Measurements from ENCODE around the gene ZBED1.
A peak's percentile ranks its signal among the peaks of the same experiment; 100 is the strongest.

The ZBED1 gene

DNA sequence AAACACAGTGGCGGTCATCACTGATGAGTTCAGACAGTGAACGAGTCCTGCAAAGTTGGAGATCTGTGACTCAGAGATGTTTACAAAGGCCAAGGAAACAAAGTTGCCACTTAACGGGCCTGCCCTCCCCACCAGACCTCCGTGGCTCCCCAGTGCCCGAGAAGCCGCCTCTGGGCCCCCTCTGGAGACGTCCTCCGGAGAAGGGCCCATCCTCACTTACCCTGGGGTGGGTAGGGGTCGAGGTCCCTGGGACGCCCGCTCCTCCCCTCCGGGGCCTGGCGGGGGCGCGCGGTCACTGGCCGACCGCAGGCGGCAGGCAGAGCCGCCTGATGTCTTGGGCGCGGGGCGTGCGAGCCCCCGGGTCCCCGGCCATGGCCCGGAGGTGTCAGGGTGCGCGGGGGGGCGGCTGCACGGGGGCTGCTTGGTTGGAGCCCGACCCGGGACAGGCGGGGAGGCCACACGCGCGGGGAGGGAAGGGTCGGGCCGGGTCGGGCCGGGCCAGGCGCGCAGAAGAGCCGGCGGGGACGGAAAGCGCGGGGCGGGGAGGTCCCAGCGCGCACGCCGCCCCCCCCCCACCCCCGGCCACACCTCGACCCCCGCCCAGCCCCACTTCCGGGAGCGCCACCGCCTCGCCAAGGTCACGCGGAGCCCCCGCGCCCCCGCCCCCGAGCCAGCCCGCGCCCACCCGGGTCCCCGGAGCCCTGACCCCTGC lies 529 bp downstream of the ZBED1 start:
- no peaks in the 10 kb centered on the region for H3K9me3 Mint-ChIP-seq
- peaks cover 9% of the 10 kb centered on the region for H3K36me3 Mint-ChIP-seq (ENCODE audit: insufficient read depth)
- ATAC-seq (replicated peaks; ENCODE audit: extremely low read depth, poor library complexity, severe bottlenecking) (peak; percentile 35), DNase-seq (ENCODE audit: low spot score in 2 of 2) (no peak)
- H3K4me1 Mint-ChIP-seq: peaks cover 46% of the 10 kb centered on the region
- H3K27ac Mint-ChIP-seq (ENCODE audit: low read depth): peak overlapping the region; percentile 80
- H3K27me3 Mint-ChIP-seq: no peaks in the 10 kb centered on the region
- peak overlapping the region; percentile 84 for H3K4me3 Mint-ChIP-seq

GRCh38 chrX:2499507-2499906 lies 1.3 kb downstream of the ZBED1 start:
- ATAC-seq (replicated peaks; ENCODE audit: extremely low read depth, poor library complexity, severe bottlenecking): no peak
- H3K4me3 Mint-ChIP-seq: peak overlapping the region; percentile 81

GRCh38 chrX:2498781-2499302 lies 1.9 kb downstream of the ZBED1 start:
- Mint-ChIP-seq H3K36me3 (ENCODE audit: insufficient read depth) (peaks cover 9% of the 10 kb centered on the region), H3K4me1 (peaks cover 47% of the 10 kb centered on the region), H3K4me3 (peak overlapping the region; percentile 81), H3K27me3 (no peaks in the 10 kb centered on the region), H3K27ac (ENCODE audit: low read depth) (peak overlapping the region; percentile 80), H3K9me3 (no peaks in the 10 kb centered on the region)
- ATAC-seq (replicated peaks; ENCODE audit: extremely low read depth, poor library complexity, severe bottlenecking): no peak
- DNase-seq (ENCODE audit: low spot score in 2 of 2): no peak

More at GRCh38 chrX:2499507-2499906, 1.3 kb downstream of the ZBED1 start:
- Mint-ChIP-seq H3K4me1 (peaks cover 47% of the 10 kb centered on the region), H3K9me3 (no peaks in the 10 kb centered on the region), H3K27me3 (no peaks in the 10 kb centered on the region), H3K27ac (ENCODE audit: low read depth) (peak overlapping the region; percentile 80), H3K36me3 (ENCODE audit: insufficient read depth) (peaks cover 9% of the 10 kb centered on the region)
- no peak for DNase-seq (ENCODE audit: low spot score in 2 of 2)

GRCh38 chrX:2497961-2498780 lies 2.6 kb downstream of the ZBED1 start:
- ATAC-seq (replicated peaks; ENCODE audit: extremely low read depth, poor library complexity, severe bottlenecking) (no peak), DNase-seq (ENCODE audit: low spot score in 2 of 2) (no peak)
- H3K27me3 Mint-ChIP-seq: no peaks in the 10 kb centered on the region
- peak overlapping the region; percentile 80 for H3K27ac Mint-ChIP-seq (ENCODE audit: low read depth)
- peak overlapping the region; percentile 81 for H3K4me3 Mint-ChIP-seq
- H3K9me3 Mint-ChIP-seq: no peaks in the 10 kb centered on the region
- H3K4me1 Mint-ChIP-seq: peaks cover 42% of the 10 kb centered on the region
- H3K36me3 Mint-ChIP-seq (ENCODE audit: insufficient read depth): peaks cover 9% of the 10 kb centered on the region

GRCh38 chrX:2495595-2495994 lies 5.2 kb downstream of the ZBED1 start:
- no peaks in the 10 kb centered on the region for H3K9me3 Mint-ChIP-seq
- ATAC-seq (replicated peaks; ENCODE audit: extremely low read depth, poor library complexity, severe bottlenecking): no peak
- H3K36me3 Mint-ChIP-seq (ENCODE audit: insufficient read depth): peaks cover 11% of the 10 kb centered on the region
- no peaks in the 10 kb centered on the region for H3K27me3 Mint-ChIP-seq
- H3K4me3 Mint-ChIP-seq: no peak overlapping the region
- H3K4me1 Mint-ChIP-seq: peaks cover 41% of the 10 kb centered on the region
- DNase-seq (ENCODE audit: low spot score in 2 of 2): no peak
- no peak overlapping the region for H3K27ac Mint-ChIP-seq (ENCODE audit: low read depth)

DNA sequence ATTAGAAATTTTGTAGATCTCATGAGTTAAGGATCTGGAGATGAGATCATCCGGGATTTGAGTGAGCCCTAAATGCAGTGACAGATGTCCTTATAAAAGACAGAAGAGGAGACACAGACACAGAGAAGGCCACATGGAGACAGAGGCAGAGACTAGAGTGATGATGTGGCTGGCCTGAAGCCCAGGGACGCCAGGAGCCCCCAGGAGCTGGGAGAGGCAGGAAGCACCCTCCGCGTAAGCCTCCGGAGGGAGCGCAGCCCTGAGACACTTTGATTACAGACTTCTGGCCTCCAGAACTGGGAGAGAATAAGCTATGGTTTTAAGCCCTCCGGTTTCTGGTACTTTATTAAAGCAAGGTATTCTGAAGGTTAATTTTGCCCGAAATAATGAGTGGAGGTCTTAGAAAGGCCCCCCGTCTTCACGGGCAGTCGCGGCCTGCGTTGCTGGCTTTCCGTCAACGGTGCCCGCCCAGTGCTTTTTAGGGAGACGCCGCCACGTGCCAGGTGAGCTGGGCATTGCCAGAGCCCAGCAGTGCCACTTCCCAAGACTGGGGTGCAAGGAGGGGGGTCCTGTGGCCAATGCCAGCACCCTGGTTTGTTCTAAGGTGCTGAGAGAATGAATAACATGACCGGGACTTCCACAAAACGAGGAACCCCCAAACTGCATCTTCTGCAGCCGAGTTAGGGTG lies 8.1 kb downstream of the ZBED1 start:
- DNase-seq (ENCODE audit: low spot score in 2 of 2): no peak
- H3K36me3 Mint-ChIP-seq (ENCODE audit: insufficient read depth): peaks cover 23% of the 10 kb centered on the region
- ATAC-seq (replicated peaks; ENCODE audit: extremely low read depth, poor library complexity, severe bottlenecking): no peak
- H3K4me3 Mint-ChIP-seq: no peak overlapping the region
- no peaks in the 10 kb centered on the region for H3K27me3 Mint-ChIP-seq
- H3K4me1 Mint-ChIP-seq: peaks cover 18% of the 10 kb centered on the region
- H3K27ac Mint-ChIP-seq (ENCODE audit: low read depth): peak overlapping the region; percentile 15
- no peaks in the 10 kb centered on the region for H3K9me3 Mint-ChIP-seq

- ATAC-seq (replicated peaks; ENCODE audit: extremely low read depth, poor library complexity, severe bottlenecking) (no peak), DNase-seq (ENCODE audit: low spot score in 2 of 2) (no peak)
- Mint-ChIP-seq H3K4me1 (peaks cover 22% of the 10 kb centered on the region), H3K27me3 (no peaks in the 10 kb centered on the region), H3K9me3 (no peaks in the 10 kb centered on the region), H3K27ac (ENCODE audit: low read depth) (no peak overlapping the region), H3K36me3 (ENCODE audit: insufficient read depth) (peaks cover 33% of the 10 kb centered on the region), H3K4me3 (no peak overlapping the region)
Measured at GRCh38 chrX:2490634-2491033, 10.1 kb downstream of the ZBED1 start.

DNA sequence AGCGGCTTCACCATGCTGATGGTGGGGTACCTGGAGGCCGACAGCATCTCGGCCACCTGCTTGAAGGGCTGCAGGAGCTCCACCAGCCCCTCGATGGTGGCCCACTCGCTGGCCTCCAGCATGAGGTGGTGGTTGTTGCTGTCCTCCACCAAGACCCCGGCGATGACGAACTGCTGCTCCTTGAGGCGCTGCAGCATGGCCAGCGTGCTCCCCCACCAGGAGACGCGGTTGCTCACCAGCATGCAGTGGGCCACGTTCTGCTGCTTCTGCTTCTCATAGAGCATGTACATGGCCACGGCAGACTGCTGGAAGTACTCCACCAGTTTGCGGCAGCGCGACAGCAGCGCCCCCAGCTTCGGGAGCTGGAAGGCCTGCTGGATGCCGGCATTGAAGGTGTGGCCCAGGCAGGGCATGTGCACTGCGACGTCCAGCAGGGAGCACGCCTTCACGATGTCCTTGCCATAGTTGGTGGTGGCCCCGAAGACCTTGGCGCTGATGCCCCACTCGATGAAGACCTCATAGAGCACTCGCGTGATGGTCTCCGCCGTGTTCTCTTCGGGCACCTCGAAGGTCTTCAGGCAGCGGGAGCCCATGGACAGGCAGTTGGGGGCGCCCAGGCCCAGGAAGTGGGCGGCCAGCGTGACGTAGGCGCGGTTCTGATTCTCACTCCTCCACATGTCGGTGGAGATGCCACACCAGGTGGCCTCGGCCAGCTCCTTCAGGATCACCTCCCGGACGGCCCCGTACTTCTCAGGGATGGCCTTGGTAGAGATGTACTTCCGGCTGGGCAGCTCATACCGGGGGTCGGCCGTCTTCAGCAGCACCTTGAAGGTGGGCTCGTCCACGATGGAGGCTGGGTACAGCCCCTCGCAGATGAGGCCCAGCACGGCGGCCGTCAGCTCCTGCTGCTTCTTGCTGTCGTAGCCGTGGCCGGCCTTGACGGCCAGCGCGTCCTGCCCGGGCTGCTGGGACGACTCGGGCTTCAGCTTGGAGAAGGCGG lies 11.0 kb downstream of the ZBED1 start:
- H3K36me3 Mint-ChIP-seq (ENCODE audit: insufficient read depth): peaks cover 33% of the 10 kb centered on the region
- ATAC-seq (replicated peaks; ENCODE audit: extremely low read depth, poor library complexity, severe bottlenecking): no peak
- H3K27me3 Mint-ChIP-seq: no peaks in the 10 kb centered on the region
- no peak for DNase-seq (ENCODE audit: low spot score in 2 of 2)
- H3K27ac Mint-ChIP-seq (ENCODE audit: low read depth): no peak overlapping the region
- peaks cover 18% of the 10 kb centered on the region for H3K4me1 Mint-ChIP-seq
- H3K4me3 Mint-ChIP-seq: no peak overlapping the region
- H3K9me3 Mint-ChIP-seq: no peaks in the 10 kb centered on the region

DNA sequence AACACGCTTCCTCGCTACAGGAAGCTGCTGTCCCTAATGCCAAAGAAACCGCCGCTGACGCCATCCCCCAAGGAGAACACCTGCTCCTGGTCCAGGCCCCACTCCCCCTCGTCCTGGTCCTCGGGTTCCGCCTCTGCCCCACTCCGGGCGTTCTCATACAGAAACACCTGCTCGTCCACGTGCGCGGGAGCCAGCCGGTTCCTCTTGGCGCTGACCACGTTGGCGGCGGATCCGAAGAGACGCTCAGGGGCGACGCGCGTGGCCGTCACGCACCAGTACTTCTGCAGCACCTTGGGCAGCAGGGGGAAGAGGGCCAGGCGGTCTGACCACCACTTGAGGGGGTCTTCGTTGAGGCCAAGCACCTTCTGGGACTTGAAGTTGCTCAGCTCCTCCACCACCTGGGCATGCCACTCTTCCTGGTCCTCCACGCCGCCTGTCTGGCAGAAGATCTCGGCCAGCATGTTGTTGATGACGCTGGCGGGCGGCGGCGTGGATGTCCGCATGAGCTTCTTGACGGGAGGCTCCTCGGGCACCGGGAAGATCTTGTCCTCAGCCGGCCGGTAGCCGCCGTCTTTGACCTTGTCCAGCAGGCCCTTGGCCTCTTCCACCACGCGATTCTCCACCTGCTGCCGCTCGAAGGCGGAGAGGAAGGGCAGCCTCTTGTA lies 12.0 kb downstream of the ZBED1 start:
- H3K27ac Mint-ChIP-seq (ENCODE audit: low read depth): no peak overlapping the region
- no peak for ATAC-seq (replicated peaks; ENCODE audit: extremely low read depth, poor library complexity, severe bottlenecking)
- DNase-seq (ENCODE audit: low spot score in 2 of 2): no peak
- no peaks in the 10 kb centered on the region for H3K27me3 Mint-ChIP-seq
- peaks cover 18% of the 10 kb centered on the region for H3K4me1 Mint-ChIP-seq
- no peak overlapping the region for H3K4me3 Mint-ChIP-seq
- no peaks in the 10 kb centered on the region for H3K9me3 Mint-ChIP-seq
- H3K36me3 Mint-ChIP-seq (ENCODE audit: insufficient read depth): peaks cover 37% of the 10 kb centered on the region

- no peak overlapping the region for H3K27ac Mint-ChIP-seq (ENCODE audit: low read depth)
- H3K27me3 Mint-ChIP-seq: no peaks in the 10 kb centered on the region
- DNase-seq (ENCODE audit: low spot score in 2 of 2) (no peak), ATAC-seq (replicated peaks; ENCODE audit: extremely low read depth, poor library complexity, severe bottlenecking) (no peak)
- peaks cover 14% of the 10 kb centered on the region for H3K4me1 Mint-ChIP-seq
- peaks cover 42% of the 10 kb centered on the region for H3K36me3 Mint-ChIP-seq (ENCODE audit: insufficient read depth)
- no peaks in the 10 kb centered on the region for H3K9me3 Mint-ChIP-seq
- no peak overlapping the region for H3K4me3 Mint-ChIP-seq
Measured at GRCh38 chrX:2487366-2487765, 13.4 kb downstream of the ZBED1 start.

DNA sequence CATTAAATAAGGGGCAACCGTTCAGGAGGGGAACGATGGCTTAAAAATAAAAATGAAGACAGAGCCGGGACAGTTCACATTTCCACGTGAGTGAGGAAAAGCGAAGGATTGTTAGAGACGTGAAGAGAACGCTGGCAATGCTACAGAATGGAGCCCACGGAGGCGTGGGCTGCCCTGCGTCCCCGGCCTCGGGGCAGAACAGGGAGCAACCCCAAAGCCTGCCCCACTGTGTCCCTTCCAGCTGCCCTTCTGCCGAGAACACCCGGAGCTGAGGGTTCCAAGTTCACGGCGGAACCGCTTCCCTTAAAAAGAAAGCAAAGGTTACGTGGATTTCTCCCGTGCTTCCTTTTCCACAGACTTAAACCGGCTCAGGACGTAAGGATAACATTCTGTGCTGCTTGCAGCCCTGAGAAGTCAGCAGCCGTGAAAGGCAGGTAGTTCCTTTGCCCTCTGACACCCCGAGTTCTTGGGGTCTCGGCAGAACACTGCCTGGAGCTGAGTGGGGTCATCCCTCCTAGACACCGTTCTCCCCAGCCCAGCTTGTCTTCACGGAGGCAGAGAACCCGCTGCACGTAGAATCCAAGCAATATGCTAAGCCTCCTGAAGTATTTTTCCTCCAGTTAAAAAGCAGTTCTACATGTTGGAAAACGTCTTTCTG lies 14.2 kb downstream of the ZBED1 start:
- ATAC-seq (replicated peaks; ENCODE audit: extremely low read depth, poor library complexity, severe bottlenecking): no peak

More for the DNA sequence above, 14.2 kb downstream of the ZBED1 start:
- Mint-ChIP-seq H3K9me3 (no peaks in the 10 kb centered on the region), H3K4me3 (no peak overlapping the region), H3K27me3 (no peaks in the 10 kb centered on the region), H3K36me3 (ENCODE audit: insufficient read depth) (peaks cover 42% of the 10 kb centered on the region), H3K27ac (ENCODE audit: low read depth) (no peak overlapping the region), H3K4me1 (peaks cover 8% of the 10 kb centered on the region)
- no peak for DNase-seq (ENCODE audit: low spot score in 2 of 2)
